Measurements from ENCODE around the gene FUT7.
A peak's percentile ranks its signal among the peaks of the same experiment; 100 is the strongest.

The FUT7 gene

GRCh38 chr9:137055385-137056364, 23.8 kb upstream of the FUT7 start:
- no peak overlapping the region for H3K27ac Mint-ChIP-seq
- no peaks in the 10 kb centered on the region for H3K4me1 Mint-ChIP-seq
- H3K36me3 Mint-ChIP-seq: no peaks in the 10 kb centered on the region
- H3K27me3 Mint-ChIP-seq: peaks cover 24% of the 10 kb centered on the region
- no peak for ATAC-seq
- no peaks in the 10 kb centered on the region for H3K9me3 Mint-ChIP-seq
- no peak overlapping the region for H3K4me3 Mint-ChIP-seq

GRCh38 chr9:137054932-137055384, 23.1 kb upstream of the FUT7 start:
- H3K27ac Mint-ChIP-seq: no peak overlapping the region
- H3K36me3 Mint-ChIP-seq: no peaks in the 10 kb centered on the region
- no peak for ATAC-seq
- no peaks in the 10 kb centered on the region for H3K9me3 Mint-ChIP-seq
- peaks cover 31% of the 10 kb centered on the region for H3K27me3 Mint-ChIP-seq
- H3K4me3 Mint-ChIP-seq: no peak overlapping the region
- H3K4me1 Mint-ChIP-seq: no peaks in the 10 kb centered on the region

GRCh38 chr9:137053944-137054931, 22.4 kb upstream of the FUT7 start, which contains the start of gene ENTPD2:
ENTPD2 (minus strand) TSS chr9:137054061; CDS start chr9:137053997, 64 bp downstream.
- H3K4me1 Mint-ChIP-seq: no peaks in the 10 kb centered on the region
- no peak within 1 kb of the TSS for H3K27ac Mint-ChIP-seq
- no peaks in the 10 kb centered on the region for H3K9me3 Mint-ChIP-seq
- peaks cover 38% of the 10 kb centered on the region for H3K27me3 Mint-ChIP-seq
- no peak within 1 kb of the TSS for H3K4me3 Mint-ChIP-seq
- no peaks in the 10 kb centered on the region for H3K36me3 Mint-ChIP-seq
- ATAC-seq: peak; percentile 59

GRCh38 chr9:137052998-137053943, 21.4 kb upstream of the FUT7 start:
- Mint-ChIP-seq H3K4me1 (no peaks in the 10 kb centered on the region), H3K27ac (no peak overlapping the region), H3K4me3 (no peak overlapping the region), H3K36me3 (no peaks in the 10 kb centered on the region), H3K9me3 (no peaks in the 10 kb centered on the region), H3K27me3 (peaks cover 43% of the 10 kb centered on the region)
- ATAC-seq: no peak

DNA sequence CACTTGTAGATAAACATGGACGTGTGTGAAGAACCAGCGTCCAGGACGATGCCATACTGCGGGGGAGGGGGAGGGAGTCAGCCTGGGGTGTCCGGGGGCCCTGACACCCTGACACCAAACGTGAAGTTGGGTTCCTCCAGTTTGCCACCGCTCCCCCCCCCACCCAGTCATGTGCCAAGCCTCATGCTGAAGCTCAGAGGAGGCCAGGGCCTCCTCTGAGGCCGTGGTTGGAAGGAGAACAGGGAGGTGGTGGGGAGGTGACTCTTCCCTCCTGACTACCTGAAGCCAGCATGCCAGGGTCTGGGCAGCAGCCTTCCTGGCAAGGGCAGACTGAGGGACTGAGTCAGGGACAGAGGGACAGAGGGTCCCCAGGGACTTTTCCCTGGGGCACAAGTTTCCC, 20.4 kb upstream of the FUT7 start:
- Mint-ChIP-seq H3K36me3 (no peaks in the 10 kb centered on the region), H3K27me3 (peaks cover 53% of the 10 kb centered on the region), H3K4me1 (no peaks in the 10 kb centered on the region), H3K9me3 (no peaks in the 10 kb centered on the region), H3K27ac (no peak overlapping the region), H3K4me3 (no peak overlapping the region)
- ATAC-seq: no peak

GRCh38 chr9:137051145-137051724, 19.3 kb upstream of the FUT7 start:
- H3K4me1 Mint-ChIP-seq: peaks cover 3% of the 10 kb centered on the region
- no peak for ATAC-seq
- peaks cover 64% of the 10 kb centered on the region for H3K27me3 Mint-ChIP-seq
- H3K4me3 Mint-ChIP-seq: no peak overlapping the region
- no peaks in the 10 kb centered on the region for H3K9me3 Mint-ChIP-seq
- H3K36me3 Mint-ChIP-seq: no peaks in the 10 kb centered on the region
- no peak overlapping the region for H3K27ac Mint-ChIP-seq

DNA sequence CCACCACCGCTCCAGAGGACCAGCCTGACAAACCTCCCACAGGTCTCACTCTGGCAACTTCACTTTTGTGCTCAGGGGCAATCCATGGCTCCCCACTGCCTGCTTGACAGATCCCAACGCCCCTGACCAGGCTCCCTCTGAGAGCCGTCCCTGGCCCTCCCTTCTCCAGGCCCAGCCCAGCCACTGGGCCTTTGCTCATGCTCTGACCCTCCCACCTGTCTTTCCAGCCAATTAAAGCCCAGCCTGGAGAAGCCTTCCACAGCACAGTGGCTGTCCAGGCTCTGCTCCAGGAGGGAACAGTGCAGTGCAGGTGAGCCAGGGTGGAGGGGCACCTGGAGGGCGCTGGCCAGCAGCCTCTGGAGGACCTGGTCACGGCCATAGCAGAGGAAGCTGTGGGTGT, 18.7 kb upstream of the FUT7 start:
- no peak for ATAC-seq
- peaks cover 5% of the 10 kb centered on the region for H3K4me1 Mint-ChIP-seq
- H3K36me3 Mint-ChIP-seq: no peaks in the 10 kb centered on the region
- no peak overlapping the region for H3K27ac Mint-ChIP-seq
- no peak overlapping the region for H3K4me3 Mint-ChIP-seq
- H3K27me3 Mint-ChIP-seq: peaks cover 66% of the 10 kb centered on the region
- H3K9me3 Mint-ChIP-seq: no peaks in the 10 kb centered on the region

GRCh38 chr9:137049544-137050449, 17.9 kb upstream of the FUT7 start:
- Mint-ChIP-seq H3K27ac (no peak overlapping the region), H3K36me3 (no peaks in the 10 kb centered on the region), H3K4me3 (no peak overlapping the region), H3K9me3 (no peaks in the 10 kb centered on the region), H3K27me3 (peaks cover 73% of the 10 kb centered on the region), H3K4me1 (peaks cover 11% of the 10 kb centered on the region)
- ATAC-seq: no peak

DNA sequence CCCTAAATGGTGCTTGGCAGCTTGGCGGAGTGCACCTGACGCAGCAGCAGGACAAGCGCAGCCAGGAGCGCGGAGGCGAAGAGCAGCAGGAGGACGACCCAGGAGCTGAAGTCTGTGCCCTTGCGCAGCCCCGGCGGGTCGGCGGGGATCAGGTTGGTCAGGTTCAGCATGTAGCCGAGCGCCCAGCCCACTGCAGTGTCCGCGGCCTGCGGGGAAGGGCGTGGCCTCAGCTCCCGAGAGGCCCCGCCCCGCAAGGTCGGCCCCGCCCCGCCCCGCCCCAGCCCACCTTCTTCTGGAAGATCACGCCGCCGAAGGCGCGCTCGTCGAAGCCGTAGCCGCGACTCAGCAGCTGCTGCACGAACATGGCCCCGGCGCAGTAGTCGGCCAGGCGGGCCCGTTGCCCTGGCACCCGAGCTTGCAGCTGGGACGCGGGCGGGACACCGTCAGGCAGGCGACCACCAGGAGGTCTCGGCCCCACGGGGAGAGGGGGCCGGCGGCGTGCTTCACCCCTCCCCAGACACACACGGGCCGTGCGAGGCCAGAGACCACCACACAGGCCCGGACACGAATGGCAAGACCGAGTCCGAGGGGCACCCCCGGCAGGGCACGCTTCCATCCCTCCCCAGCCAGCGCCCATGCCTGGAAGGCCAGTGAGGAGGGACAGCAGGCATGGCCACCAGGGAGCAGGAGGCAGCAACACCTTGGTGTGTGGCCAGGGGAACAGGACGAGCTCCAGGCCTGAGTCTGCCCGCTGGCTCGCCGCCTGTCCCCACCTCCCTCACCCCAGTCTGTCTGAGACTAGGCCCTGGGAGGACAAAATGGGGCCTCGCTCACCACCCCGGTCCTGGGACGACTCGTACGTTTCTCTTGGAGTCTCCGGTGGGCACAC, 17.0 kb upstream of the FUT7 start:
- peaks cover 15% of the 10 kb centered on the region for H3K4me1 Mint-ChIP-seq
- H3K4me3 Mint-ChIP-seq: no peak overlapping the region
- H3K9me3 Mint-ChIP-seq: no peaks in the 10 kb centered on the region
- peaks cover 82% of the 10 kb centered on the region for H3K27me3 Mint-ChIP-seq
- H3K36me3 Mint-ChIP-seq: no peaks in the 10 kb centered on the region
- no peak overlapping the region for H3K27ac Mint-ChIP-seq
- ATAC-seq: no peak

GRCh38 chr9:137046088-137046787, 14.3 kb upstream of the FUT7 start, which contains the start of gene NPDC1:
NPDC1 (minus strand) TSS chr9:137046177; CDS start chr9:137045989, 188 bp downstream.
- peak; percentile 81 for ATAC-seq
- Mint-ChIP-seq H3K27me3 (peaks cover 91% of the 10 kb centered on the region), H3K27ac (no peak within 1 kb of the TSS), H3K4me1 (peaks cover 15% of the 10 kb centered on the region), H3K4me3 (peak within 1 kb of the TSS; percentile 29), H3K9me3 (no peaks in the 10 kb centered on the region), H3K36me3 (no peaks in the 10 kb centered on the region)

DNA sequence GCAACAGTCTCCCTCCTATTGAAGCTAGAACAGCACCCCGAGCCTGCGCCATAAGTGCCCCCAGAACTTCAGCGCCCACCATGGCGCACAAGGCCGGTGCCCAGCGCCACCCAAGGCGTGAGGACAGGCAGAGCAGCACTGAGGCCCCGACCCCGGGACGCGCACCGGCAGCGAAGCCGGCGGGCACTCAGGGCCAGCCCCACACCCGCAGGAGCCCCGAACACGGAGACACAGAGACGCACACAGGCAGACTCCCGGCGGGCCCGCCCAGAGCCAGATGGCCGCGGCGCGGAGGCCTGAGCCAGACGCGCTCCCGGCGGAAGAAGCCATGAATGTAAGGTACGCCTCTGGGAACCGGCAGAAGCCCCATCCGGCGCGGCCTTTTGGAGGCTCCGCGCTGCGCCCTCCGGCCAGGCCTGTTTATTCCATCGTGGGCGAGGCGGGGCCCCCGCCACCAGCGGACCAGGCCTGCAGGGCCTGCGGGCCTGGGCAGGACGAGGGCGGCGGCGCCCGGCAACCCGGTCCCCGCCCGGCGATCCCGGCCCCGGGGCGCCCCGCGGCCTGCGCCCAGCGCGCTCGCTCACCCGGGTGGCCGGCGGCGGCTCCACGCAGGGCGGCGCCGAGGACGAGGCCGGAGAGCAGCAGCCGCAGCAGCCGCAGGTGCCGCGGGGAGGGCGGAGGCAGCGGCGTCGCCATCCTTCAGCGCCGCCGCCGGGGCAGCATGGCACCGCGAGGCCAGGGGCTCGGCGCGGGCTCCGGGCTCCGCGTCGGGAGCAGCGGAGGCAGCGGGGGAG, 13.6 kb upstream of the FUT7 start:
- H3K27ac Mint-ChIP-seq: no peak overlapping the region
- H3K9me3 Mint-ChIP-seq: no peaks in the 10 kb centered on the region
- peak overlapping the region; percentile 29 for H3K4me3 Mint-ChIP-seq
- H3K27me3 Mint-ChIP-seq: peaks cover 91% of the 10 kb centered on the region
- peaks cover 15% of the 10 kb centered on the region for H3K4me1 Mint-ChIP-seq
- H3K36me3 Mint-ChIP-seq: no peaks in the 10 kb centered on the region
- no peak for ATAC-seq
